T-cell (primary cell): ENCODE data around the gene UBE2D2. TPM values are rescaled to one million over a fixed set of nuclear protein-coding genes. Genes with fewer than 3 reads are reported as not detected.
"Not testable (repeated sequence)": the region's sequence is repeated elsewhere in the genome, so short reads cannot be mapped to it uniquely, and the experiment has no call there.

Experiments used
- ATAC-seq, 4 experiments: fragments of 200-7000 bp in 3 of 4; fragments of 150-1000 bp in 1 of 4; cut with Tn5 transposase; replicated peaks in 1 of 4; 1 replicate in 3 of 4; 2 replicates in 1 of 4; pipeline ENCODE4 v1.10.0; 2021; ENCODE audit warnings: moderate library complexity in 3 of 4, mild to moderate bottlenecking in 2 of 4, moderate number of reproducible peaks in 1 of 4
- CTCF ChIA-PET, 2 donors: fragments of 300-600 bp; sonication (Branson Sonifier 250); formaldehyde crosslinking; loops; one replicate each; lab custom pipeline; 2022; ENCODE audit warnings: antibody characterized with exemption in 2 of 2; lab: Charles Lee
- POLR2A ChIA-PET, 2 donors: fragments of 300-600 bp; sonication (Branson Sonifier 250); formaldehyde crosslinking; loops; one replicate each; lab custom pipeline; 2022; ENCODE audit warnings: antibody characterized with exemption in 2 of 2; lab: Charles Lee
- DNase-seq, 35 experiments: peaks; one replicate each; pipeline versions ENCODE4 v3.0.0 to v3.0.0-alpha.2; 2013 to 2023
- H3K27ac ChIP-seq: one replicate; pipeline ENCODE4 v1.5.1; 2013; ENCODE audit warnings: low read length
- H3K27me3 ChIP-seq, 2 experiments: replicated peaks in 1 of 2; 1 replicate in 1 of 2; 2 replicates in 1 of 2; pipeline versions ENCODE4 v1.6.1 to v1.7.0; 2013; ENCODE audit warnings: low read length in 1 of 2, mixed read lengths in 1 of 2; ENCODE audit not compliant: control insufficient read depth in 2 of 2, insufficient read depth in 2 of 2; ENCODE audit errors: extremely low read depth in 1 of 2
- H3K36me3 ChIP-seq, 2 donors: 1 replicate in 1 of 2; 2 replicates in 1 of 2; pipeline versions ENCODE4 v1.6.1 to v1.7.0; 2013; ENCODE audit warnings: low read length in 1 of 2; ENCODE audit not compliant: control insufficient read depth in 2 of 2, insufficient read depth in 1 of 2; ENCODE audit errors: extremely low read depth in 1 of 2
- H3K4me1 ChIP-seq, 2 experiments: 1 replicate in 1 of 2; 2 replicates in 1 of 2; pipeline versions ENCODE4 v1.6.1 to v1.7.0; 2013; ENCODE audit warnings: low read length in 2 of 2, mixed read lengths in 1 of 2; ENCODE audit not compliant: insufficient read depth in 2 of 2, control insufficient read depth in 1 of 2; ENCODE audit errors: extremely low read depth in 1 of 2
- H3K4me3 ChIP-seq, 2 donors: 1 replicate in 1 of 2; 2 replicates in 1 of 2; pipeline versions ENCODE4 v1.5.1 to v1.7.0; 2013; ENCODE audit warnings: mild to moderate bottlenecking in 2 of 2, low read length in 1 of 2, moderate library complexity in 1 of 2; ENCODE audit not compliant: control insufficient read depth in 1 of 2; ENCODE audit errors: extremely low read depth in 1 of 2
- H3K9me3 ChIP-seq: 2 replicates; pipeline ENCODE4 v1.7.0; 2013
- H3K27ac Mint-ChIP-seq, 2 donors: one replicate each; pipeline ENCODE4 v1.8.0; 2020 to 2021; ENCODE audit warnings: mild to moderate bottlenecking in 2 of 2, mixed read lengths in 2 of 2
- H3K27me3 Mint-ChIP-seq, 2 donors: one replicate each; pipeline ENCODE4 v1.8.0; 2021 to 2022; ENCODE audit warnings: mixed read lengths in 2 of 2
- H3K36me3 Mint-ChIP-seq: one replicate; pipeline ENCODE4 v1.8.0; 2021; ENCODE audit warnings: mixed read lengths
- H3K4me1 Mint-ChIP-seq, 3 donors: one replicate each; pipeline ENCODE4 v1.8.0; 2020 to 2022; ENCODE audit warnings: mixed read lengths in 3 of 3, mild to moderate bottlenecking in 1 of 3
- H3K4me3 Mint-ChIP-seq, 3 donors: one replicate each; pipeline ENCODE4 v1.8.0; 2020 to 2022; ENCODE audit warnings: mild to moderate bottlenecking in 3 of 3, mixed read lengths in 3 of 3, moderate library complexity in 3 of 3
- H3K9me3 Mint-ChIP-seq, 3 donors: one replicate each; pipeline ENCODE4 v1.8.0; 2020 to 2022; ENCODE audit warnings: mixed read lengths in 3 of 3
- WGBS: methylation state at CpG from one replicate; pipeline ENCODE4 v1.1.5; 2013; ENCODE audit warnings: missing lambda C conversion rate; ENCODE audit not compliant: insufficient coverage; 5-methylcytosine and 5-hydroxymethylcytosine counted together
- total RNA-seq, 35 experiments: library from RNA in 6 of 35; stranded (reverse) in 6 of 35; fragments of 120-200 nt in 1 of 35; gene quantifications; one replicate each; pipeline versions ENCODE4 v1.2.1 to v1.2.4 and lab custom pipeline; 2013 to 2026

The UBE2D2 gene
- total RNA-seq, 5 donors from 2014 or later (not counting 1 experiment from before 2014, with no cell fraction given) = 138 to 176 (median 152) TPM

DNA sequence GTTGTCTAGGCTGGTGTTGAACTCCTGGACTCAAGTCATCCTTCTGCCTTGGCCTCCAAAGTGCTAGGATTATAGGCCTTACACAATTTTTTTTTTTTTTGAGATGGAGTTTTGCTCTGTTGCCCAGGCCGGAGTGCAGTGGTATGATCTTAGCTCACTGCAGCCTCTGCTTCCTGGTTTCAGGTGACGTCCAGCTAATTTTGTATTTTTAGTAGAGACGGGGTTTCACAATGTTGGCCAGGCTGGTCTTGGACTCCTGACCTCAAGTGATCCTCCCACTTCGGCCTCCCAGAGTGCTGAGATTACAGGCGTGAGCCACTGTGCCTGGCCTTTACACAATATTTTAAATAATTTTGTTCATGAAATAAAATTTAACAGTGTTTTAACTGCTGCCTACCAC is 21.0 kb downstream of the UBE2D2 start:
- H3K9me3 ChIP-seq, H3K27ac Mint-ChIP-seq, H3K4me3 ChIP-seq, H3K27me3 ChIP-seq, ATAC-seq, H3K27me3 Mint-ChIP-seq, DNase-seq, POLR2A ChIA-PET, H3K4me3 Mint-ChIP-seq, H3K9me3 Mint-ChIP-seq, H3K27ac ChIP-seq: not testable (repeated sequence)
- no CpG with 5 or more reads among the region's 5 CpGs for WGBS
- peaks cover 22 to 67% of the 10 kb centered on the region in 2 experiments for H3K4me1 ChIP-seq
- peaks cover 52 to 74% (median 69%) of the 10 kb centered on the region in 3 donors for H3K4me1 Mint-ChIP-seq
- CTCF ChIA-PET = interaction anchor here in 1 of 2 donors (0.6 kb wide), 2 partner anchors 43 to 168 kb away, joined by 3 to 6 read pairs; no protein-coding TSS in a partner anchor
- H3K36me3 ChIP-seq = peaks cover 0 to 12% of the 10 kb centered on the region in 2 donors
- H3K36me3 Mint-ChIP-seq = peaks cover 12% of the 10 kb centered on the region

DNA sequence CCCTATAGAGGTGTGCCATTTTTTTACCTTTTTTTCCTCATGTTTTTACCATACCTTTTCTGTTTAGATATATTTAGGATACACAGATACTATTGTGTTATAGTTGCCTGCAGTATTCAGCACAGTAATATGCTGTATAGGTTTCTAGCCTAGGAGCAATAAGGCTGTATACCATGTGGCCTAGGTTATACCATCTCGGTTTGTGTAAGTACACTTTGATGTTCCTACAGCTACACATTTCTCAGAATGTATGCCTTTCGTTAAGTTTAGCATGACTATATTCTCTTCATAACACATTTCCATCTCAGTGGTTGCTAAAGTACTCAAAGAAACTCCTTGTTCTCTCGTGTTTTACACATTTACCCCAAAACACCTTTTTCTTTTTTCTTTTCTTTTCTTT is 23.0 kb downstream of the UBE2D2 start:
- Mint-ChIP-seq H3K27ac (no peak overlapping the region), H3K4me1 (peaks cover 54 to 76% (median 72%) of the 10 kb centered on the region in 3 donors), H3K27me3 (no peaks in the 10 kb centered on the region), H3K36me3 (peaks cover 12% of the 10 kb centered on the region), H3K9me3 (no peaks in the 10 kb centered on the region), H3K4me3 (no peak overlapping the region)
- DNase-seq = no peak
- Histone ChIP-seq H3K4me1 (peaks cover 10 to 61% of the 10 kb centered on the region in 2 experiments), H3K9me3 (no peaks in the 10 kb centered on the region), H3K27ac (no peak overlapping the region), H3K4me3 (no peak overlapping the region), H3K27me3 (no peaks in the 10 kb centered on the region), H3K36me3 (peaks cover 0 to 17% of the 10 kb centered on the region in 2 donors)
- ChIA-PET CTCF (interaction anchor here in 1 of 2 donors (0.8 kb wide), 1 partner anchor 51 kb away, joined by 4 read pairs; no protein-coding TSS in a partner anchor), POLR2A (no interaction called here)
- ATAC-seq = no peak
- 13% methylated on average over 1 of the region's 3 CpGs for WGBS

DNA sequence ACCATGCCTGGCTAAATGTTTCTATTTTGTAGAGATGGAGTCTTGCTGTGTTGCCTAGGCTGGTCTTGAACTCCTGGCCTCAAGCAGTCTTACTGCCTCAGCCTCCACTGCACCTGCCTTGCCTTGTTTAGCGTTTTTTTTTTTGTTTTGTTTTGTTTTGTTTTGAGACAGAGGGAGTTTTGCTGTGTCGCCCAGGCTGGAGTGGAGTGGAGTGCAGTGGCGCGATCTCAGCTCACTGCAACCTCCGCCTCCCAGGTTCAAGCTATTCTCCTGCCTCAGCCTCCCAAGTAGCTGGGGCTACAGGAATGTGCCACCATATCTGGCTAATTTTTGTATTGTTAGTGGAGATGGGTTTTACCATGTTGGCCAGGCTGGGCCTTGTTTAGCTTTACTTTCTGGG is 27.0 kb downstream of the UBE2D2 start:
- WGBS = 60% methylated on average over 1 of the region's 5 CpGs
- not testable (repeated sequence) for H3K4me3 Mint-ChIP-seq, H3K27me3 ChIP-seq, DNase-seq, H3K27ac ChIP-seq, H3K9me3 Mint-ChIP-seq, H3K27me3 Mint-ChIP-seq, H3K4me3 ChIP-seq, H3K9me3 ChIP-seq, ATAC-seq
- peak overlapping the region; percentile 65 to 72 for H3K27ac Mint-ChIP-seq
- H3K36me3 Mint-ChIP-seq = peaks cover 12% of the 10 kb centered on the region
- H3K4me1 Mint-ChIP-seq = peaks cover 77 to 82% (median 78%) of the 10 kb centered on the region in 3 donors
- Histone ChIP-seq H3K4me1 (peaks cover 11 to 57% of the 10 kb centered on the region in 2 experiments), H3K36me3 (peaks cover 6 to 15% of the 10 kb centered on the region in 2 donors)
- POLR2A ChIA-PET = interaction anchor here (0.6 to 1.2 kb wide), 6 partner anchors 9 to 72 kb away, joined by 3 to 11 read pairs (median 3); no protein-coding TSS in a partner anchor
- CTCF ChIA-PET = interaction anchor here (0.6 to 1.0 kb wide), 9 partner anchors 8 to 1137 kb away, joined by 3 to 6 read pairs (median 4); no protein-coding TSS in a partner anchor

DNA sequence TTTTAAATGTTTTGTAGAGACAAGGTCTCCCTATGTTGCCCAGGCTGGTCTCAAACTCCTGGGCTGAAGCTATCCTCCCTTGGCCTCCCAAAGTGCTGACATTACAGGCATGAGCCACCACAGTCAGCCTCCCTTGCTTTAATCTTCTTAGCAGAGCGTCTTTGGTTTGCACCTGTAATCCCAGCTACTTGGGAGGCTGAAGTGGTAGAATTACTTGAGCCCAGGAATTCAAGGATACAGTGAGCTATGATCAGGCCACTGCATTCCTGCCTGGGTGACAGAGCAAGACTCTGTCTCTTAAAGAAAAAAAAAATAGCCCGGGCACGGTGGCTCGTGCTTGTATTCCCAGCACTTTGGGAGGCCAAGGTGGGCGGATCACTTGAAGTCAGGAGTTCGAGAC is 27.8 kb downstream of the UBE2D2 start:
- ATAC-seq (no peak), DNase-seq (no peak)
- H3K4me3 Mint-ChIP-seq = no peak overlapping the region
- H3K9me3 Mint-ChIP-seq = no peaks in the 10 kb centered on the region
- no peak overlapping the region for H3K4me3 ChIP-seq
- H3K27me3 Mint-ChIP-seq = no peaks in the 10 kb centered on the region
- H3K36me3 Mint-ChIP-seq = peaks cover 12% of the 10 kb centered on the region
- H3K36me3 ChIP-seq = peaks cover 6 to 15% of the 10 kb centered on the region in 2 donors
- peak overlapping the region; percentile 19 to 83 for H3K27ac Mint-ChIP-seq
- peaks cover 9 to 52% of the 10 kb centered on the region in 2 experiments for H3K4me1 ChIP-seq
- ChIA-PET POLR2A (interaction anchor here (0.8 to 1.2 kb wide), 2 partner anchors 10 to 23 kb away, joined by 3 to 5 read pairs; no protein-coding TSS in a partner anchor), CTCF (interaction anchor here (0.8 to 1.0 kb wide), 4 partner anchors 9 to 14 kb away, joined by 3 to 4 read pairs (median 4); no protein-coding TSS in a partner anchor)
- no peak overlapping the region for H3K27ac ChIP-seq
- no peaks in the 10 kb centered on the region for H3K9me3 ChIP-seq
- H3K4me1 Mint-ChIP-seq = peaks cover 74 to 77% (median 76%) of the 10 kb centered on the region in 3 donors
- no peaks in the 10 kb centered on the region for H3K27me3 ChIP-seq
- WGBS = 86% methylated on average over 2 of the region's 6 CpGs

DNA sequence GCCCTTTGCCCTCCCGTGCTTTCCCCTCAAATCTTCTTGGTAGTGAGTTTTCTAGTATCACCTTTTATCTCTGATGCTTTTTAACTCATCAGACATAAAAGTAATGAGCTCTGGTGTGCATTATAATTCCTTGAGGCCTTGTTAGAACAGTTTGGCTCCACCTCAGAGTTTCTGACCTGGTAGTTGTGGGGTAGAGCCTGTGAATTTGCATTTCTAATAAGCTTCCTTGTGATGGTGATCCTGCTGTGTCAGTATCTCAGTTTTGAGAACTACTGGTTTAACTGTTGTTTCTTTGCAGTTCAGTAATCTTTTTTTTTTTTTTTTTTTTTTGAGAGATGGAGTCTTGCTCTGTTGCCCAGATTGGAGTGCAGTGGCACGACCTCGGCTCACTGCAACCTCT is 31.1 kb downstream of the UBE2D2 start:
- POLR2A ChIA-PET = interaction anchor here in 1 of 2 donors (0.6 kb wide), 1 partner anchor 1017 kb away, joined by 14 read pairs; no protein-coding TSS in a partner anchor
- Histone ChIP-seq H3K27me3 (no peaks in the 10 kb centered on the region), H3K4me3 (no peak overlapping the region), H3K4me1 (peaks cover 7 to 43% of the 10 kb centered on the region in 2 experiments), H3K27ac (no peak overlapping the region), H3K9me3 (no peaks in the 10 kb centered on the region), H3K36me3 (peaks cover 6% of the 10 kb centered on the region in 2 donors)
- CTCF ChIA-PET = interaction anchor here (0.6 to 1.2 kb wide), 3 partner anchors 9 to 1188 kb away, joined by 4 to 6 read pairs (median 6); no protein-coding TSS in a partner anchor
- Mint-ChIP-seq H3K27me3 (no peaks in the 10 kb centered on the region), H3K9me3 (no peaks in the 10 kb centered on the region), H3K27ac (peak overlapping the region in 1 of 2 donors; percentile 52), H3K4me3 (no peak overlapping the region), H3K36me3 (peaks cover 10% of the 10 kb centered on the region), H3K4me1 (peaks cover 62 to 71% (median 67%) of the 10 kb centered on the region in 3 donors)
- no CpG with 5 or more reads among the region's 3 CpGs for WGBS
- DNase-seq (no peak), ATAC-seq (no peak)

DNA sequence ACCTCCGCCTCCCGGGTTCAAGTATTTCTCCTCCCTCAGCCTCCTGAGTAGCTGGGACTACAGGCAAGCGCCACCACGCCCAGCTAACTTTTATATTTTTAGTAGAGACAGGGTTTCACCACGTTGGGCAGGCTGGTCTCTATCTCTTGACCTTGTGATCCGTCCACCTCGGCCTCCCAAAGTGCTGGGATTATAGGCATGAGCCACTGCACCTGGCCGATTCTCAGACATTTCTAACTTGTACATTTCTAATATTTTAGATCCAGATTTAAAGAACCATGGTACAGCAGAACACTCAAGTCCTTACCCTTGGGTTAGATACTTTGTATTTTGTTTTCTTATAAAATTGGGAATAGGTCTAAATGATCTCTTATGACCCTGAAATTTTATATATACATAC is 31.9 kb downstream of the UBE2D2 start:
- H3K27ac Mint-ChIP-seq, H3K4me3 ChIP-seq, H3K27ac ChIP-seq, H3K27me3 ChIP-seq, H3K4me3 Mint-ChIP-seq, H3K9me3 Mint-ChIP-seq, H3K27me3 Mint-ChIP-seq, ATAC-seq, DNase-seq, H3K9me3 ChIP-seq, H3K36me3 ChIP-seq: not testable (repeated sequence)
- H3K4me1 ChIP-seq = peaks cover 7 to 38% of the 10 kb centered on the region in 2 experiments
- POLR2A ChIA-PET = interaction anchor here (0.6 to 0.7 kb wide), 2 partner anchors 11 to 1013 kb away, joined by 7 to 8 read pairs; no protein-coding TSS in a partner anchor
- WGBS = no CpG with 5 or more reads among the region's 8 CpGs
- CTCF ChIA-PET = interaction anchor here in 1 of 2 donors (1.2 kb wide), 1 partner anchor 18 kb away, joined by 6 read pairs; no protein-coding TSS in a partner anchor
- peaks cover 10% of the 10 kb centered on the region for H3K36me3 Mint-ChIP-seq
- H3K4me1 Mint-ChIP-seq = peaks cover 61 to 69% (median 68%) of the 10 kb centered on the region in 3 donors
